Stimulated activated CD4-positive, alpha-beta T cell treated with anti-CD3 and anti-CD28 coated beads, Interleukin-4, amount 100 ng/mL, for 1 hour (primary cell): ENCODE measurements around the gene ALG14.
"Not testable (repeated sequence)": the region's sequence is repeated elsewhere in the genome, so short reads cannot be mapped to it uniquely, and the experiment has no call there.

Source experiments
- DNase-seq: peaks from one replicate; pipeline ENCODE4 v3.0.0-alpha.2; 2020

Gene ALG14

DNA sequence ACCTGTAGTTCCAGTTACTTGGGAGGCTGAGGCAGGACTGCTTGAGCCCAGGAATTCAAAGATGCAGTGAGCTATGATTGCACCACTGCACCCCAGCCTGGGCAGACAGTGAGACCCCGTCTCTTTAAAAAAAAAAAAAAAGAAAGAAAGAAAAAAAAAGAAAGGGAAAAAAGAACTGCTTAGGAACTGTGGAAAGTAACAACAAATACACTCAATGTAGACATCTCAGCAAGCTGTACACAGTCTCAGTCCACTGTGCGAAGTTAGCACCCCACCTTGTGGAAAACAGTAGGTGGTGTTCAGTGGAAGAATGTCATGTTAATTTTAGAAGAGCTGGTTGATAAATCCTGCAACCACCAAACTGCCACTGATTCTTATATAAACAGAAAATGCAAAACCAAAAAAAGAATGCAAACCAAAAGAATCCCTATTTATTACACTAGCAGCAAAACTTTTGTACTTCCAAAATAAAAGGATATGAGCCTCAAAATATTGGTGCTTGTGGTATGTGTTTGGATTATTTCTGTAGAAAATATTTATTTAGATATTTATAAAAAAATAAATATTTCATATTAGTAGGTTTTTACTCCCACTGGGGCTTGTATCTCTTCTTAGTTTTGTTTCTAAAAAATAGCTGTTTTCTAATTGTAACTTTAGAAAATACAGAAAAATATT, 31.1 kb downstream of the ALG14 start:
- DNase-seq: no peak

DNA sequence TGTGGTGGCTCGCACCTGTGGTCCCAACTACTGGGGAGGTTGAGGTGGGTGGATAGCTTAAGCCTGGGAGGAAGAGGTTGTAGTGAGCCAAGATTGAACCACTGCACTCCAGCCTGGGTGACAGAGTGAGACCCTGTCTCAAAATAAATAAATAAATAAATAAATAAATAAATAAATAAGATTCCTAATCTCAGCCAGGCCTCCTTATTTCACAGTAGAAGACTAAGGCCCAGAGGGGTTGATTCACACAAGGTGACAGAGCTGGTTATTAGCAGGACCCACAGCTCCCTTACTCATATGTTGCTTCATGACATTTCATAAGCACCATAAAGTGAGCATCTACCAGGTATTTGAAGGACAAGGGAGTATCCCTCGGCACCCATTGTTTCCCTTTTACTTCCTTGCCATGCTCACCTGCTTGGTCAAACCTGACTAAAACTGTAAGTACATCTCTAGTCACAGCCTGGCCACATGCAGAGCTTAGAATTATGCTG, 32.7 kb downstream of the ALG14 start:
- DNase-seq: no peak

DNA sequence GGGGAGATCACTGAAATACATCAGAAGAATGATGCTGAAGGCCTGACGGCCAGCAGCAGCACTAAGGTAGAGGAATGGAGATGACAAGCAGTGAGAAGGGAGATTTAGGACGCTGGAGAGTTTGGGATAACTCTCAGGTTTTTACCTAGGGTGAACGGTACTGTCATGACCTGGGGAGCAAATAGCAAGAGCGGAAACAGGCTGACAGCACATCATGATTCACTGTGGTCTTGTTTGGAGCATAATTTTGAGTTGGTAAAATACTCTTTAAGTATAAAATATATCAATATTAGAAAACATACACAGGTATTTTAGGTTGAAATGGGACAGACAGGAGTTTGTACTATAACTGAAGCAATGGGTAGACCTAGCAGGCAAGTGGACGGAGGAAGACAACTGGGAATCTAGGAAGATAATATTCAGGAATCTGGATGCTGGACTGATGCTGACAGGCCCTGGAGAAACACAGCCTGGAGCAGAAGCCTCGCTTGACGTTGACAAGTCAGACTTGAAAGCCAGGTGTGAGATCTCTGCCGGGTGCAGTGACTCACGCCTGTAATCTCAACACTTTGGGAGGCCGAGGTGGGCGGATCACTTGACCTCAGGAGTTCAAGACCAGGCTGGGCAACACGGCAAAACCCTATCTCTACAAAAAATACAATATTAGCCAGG, 33.3 kb downstream of the ALG14 start:
- DNase-seq: no peak

DNA sequence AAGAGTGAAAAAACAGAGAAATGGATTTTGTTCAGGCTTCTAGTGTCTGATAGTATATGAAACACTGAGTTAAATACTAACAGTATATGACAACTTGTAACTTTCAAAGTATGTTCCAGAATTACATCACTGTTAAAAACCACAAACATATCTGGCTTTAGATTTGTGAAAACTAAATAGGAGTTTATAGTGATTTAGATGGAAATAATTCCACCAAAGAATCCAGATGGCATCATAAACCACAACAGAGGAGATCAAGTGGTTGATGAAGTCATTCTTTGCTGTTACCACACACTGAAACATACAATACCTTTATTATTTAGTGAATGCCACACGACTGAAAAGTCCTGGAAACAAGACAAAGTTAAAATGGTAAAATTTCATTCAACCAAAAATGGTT, 37.2 kb downstream of the ALG14 start:
- no peak for DNase-seq

DNA sequence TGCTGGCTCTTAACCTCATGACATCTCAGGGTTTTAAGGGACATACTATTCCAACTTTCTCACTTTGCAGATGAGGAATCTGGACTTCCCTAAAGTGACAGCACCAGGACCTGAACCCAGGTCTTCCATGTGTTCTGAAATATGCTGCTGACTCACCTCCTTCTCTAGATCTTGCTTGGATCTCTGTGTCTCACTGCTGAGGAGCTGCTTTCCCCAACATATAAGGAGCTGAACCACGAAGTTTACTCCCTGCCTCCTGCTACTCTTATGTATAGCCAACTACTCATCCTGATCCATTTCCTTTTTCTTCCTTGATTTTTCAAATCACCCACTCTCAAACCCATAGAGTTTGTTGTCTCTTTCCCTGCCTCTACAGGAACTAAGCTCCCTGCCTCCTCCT, 38.2 kb downstream of the ALG14 start:
- no peak for DNase-seq

DNA sequence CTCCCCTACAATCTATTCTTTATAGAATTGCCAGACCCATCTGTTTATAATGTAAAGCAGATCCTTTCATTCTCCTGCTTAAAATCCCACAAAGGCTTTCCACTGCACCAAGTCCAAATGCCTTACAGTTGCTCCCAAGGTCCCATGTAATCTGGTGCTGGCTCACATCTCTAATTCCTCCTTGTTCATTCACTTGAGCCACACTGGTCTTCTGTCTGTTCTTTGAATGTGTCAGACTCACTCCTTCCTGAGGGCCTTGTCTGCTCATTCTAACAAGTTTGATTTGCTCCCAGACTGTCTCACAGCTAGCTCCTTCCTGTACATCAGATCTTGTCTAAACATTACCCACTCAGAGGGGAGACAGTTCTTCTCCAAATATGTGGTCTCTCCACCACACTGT, 38.9 kb downstream of the ALG14 start:
- no peak for DNase-seq

DNA sequence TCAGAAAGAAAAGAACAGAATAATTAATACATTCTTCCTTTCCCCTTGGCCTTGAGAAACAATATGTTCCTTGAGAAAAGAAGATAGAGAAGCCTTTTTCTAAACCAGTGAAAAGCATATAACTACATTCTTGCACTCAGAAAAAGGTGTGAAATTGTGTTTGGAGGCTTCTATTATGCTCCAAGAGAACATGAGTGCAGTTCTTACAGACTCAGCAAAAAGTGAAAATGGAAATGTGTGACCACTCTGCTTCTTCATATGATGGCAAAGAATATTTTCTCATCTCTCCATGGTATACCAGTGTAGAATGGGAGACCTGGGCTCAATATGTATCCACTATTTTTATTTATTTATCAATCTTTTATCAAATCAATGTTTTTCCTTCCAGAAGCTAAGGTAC, 43.2 kb downstream of the ALG14 start:
- no peak for DNase-seq

DNA sequence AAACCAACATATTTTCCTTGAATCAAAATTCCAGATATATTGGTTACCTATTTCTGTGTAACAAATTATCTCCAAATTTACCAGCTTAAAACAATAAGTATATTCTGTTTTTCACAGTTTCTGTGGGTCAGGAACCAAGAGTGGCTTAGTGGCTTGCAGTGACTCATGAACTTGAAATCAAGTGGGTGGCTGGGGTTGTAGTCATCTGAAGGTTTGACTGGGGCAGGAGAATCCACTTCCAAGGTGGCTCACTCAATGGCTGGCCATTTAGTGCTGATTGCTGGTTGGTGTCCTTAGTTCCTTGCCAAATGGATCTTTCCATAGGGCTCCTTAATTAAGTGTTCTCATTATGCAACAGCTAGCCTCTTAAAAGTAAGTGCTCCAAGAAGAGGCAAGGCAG, 43.8 kb downstream of the ALG14 start:
- no peak for DNase-seq

DNA sequence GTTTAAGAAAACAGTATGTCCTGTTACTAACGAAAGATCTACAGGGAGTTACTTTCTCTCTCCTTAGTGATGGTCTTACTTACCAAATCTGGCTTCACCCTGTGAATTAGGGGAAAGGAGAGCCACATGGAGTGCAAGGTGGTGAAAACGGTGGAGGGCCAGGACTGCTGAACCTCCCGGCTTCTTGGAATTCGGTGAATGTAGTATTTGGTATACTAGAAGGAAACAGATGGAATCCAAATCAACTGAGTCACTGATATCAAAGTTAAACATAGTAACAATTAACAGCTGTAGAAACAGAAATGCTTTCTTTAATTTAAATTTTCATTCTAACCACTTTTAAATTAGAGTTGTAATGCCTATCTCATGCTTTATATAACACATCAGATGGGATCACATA, 45.7 kb downstream of the ALG14 start:
- no peak for DNase-seq

DNA sequence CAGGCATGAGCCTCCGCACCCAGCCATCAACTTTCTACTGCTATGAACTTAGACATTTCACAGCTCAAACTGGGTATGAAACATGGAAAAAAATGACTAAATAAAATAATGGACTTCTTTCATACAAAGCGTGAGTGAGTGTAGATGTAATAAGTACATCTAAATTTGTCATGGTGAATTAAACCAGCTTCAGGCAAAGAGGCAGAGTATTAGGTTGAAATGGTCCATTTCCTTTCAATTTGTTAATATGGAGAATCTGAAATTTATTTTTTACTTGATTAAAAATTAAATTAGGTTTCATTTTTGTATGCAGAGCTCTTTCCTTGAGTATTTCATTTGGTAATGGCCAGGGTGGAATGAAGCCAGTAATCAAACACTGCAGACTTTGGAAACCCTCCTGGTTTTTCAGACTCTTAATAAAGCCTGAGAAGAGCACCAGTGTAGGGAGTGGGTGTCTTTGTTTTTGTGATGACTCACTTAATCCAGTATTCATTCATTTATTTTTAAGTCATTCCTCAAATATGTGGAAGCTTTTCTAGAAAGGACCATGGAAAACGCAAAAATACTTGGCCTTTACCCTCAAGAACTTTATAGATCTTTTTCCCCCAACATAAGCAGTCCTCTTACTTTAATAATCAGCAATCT, 49.2 kb downstream of the ALG14 start:
- no peak for DNase-seq

DNA sequence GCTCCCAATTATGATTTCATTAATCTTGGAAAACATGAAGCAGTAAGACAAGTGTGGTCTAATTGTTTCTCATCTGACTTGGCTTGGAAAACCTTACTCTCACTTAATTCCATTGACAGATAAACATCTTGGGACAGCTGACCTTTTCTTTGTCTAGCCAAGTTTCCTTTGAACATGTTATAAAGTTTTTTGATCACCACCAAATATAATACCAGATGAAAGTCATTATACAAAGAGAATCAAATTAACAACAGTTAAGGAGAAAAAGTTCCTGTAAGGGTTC, 50.2 kb downstream of the ALG14 start:
- no peak for DNase-seq

DNA sequence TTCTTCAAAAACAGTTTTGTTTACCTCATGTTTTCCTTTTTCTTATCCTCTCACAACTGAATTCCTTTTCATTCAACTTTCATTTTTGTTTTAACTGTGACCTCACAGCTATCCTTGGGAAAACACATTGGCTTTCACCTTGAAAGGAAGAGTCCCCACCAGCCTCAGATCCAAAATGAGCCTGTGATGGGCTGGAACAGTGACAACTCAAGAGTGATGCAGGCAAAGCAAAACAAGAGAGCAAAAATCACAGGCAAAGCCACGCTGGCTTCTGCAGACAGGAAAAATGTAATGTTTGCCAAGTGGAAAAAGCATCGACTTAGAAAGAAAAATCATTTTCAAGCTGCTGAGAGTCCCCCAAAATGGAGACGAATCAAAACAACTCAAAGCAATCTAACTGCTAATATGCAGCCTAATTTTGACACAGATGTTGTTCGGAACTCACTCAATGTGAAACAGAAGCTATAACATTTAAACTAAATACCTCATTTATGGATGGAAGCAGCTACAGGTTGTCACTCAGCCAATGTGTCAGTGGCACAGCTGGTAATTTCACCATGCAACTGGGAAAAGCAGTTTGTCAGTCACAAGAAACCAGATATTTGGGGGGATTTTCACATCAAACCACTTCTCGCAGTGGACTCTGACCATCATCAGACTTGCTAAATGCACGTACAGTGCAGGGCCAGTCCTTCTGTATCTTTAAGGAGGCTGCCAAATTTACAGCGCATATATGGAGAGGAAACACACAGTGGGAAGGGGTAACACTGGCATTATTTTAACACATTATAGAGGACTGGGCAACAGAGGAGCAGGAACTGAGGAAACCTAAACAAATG, 50.7 kb downstream of the ALG14 start:
- no peak for DNase-seq

DNA sequence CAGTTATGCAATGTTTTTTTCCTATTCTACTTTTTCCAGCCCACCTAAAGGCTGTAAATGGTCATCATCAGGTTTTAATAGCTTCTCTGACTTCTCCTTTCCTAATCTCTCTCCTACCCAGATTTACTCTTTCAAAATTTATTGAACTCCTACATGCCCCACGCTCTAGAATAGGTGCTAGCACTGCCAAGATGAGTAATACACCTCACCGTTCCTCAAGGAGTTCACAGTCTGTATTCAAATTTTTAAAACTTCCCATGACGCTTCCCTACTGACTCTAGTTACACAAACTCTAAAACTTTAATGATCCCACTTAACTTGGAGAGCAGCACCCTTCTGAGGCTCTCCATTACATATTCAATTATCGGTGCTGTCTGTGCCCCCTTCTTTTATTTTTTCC, 51.6 kb downstream of the ALG14 start:
- DNase-seq: no peak

DNA sequence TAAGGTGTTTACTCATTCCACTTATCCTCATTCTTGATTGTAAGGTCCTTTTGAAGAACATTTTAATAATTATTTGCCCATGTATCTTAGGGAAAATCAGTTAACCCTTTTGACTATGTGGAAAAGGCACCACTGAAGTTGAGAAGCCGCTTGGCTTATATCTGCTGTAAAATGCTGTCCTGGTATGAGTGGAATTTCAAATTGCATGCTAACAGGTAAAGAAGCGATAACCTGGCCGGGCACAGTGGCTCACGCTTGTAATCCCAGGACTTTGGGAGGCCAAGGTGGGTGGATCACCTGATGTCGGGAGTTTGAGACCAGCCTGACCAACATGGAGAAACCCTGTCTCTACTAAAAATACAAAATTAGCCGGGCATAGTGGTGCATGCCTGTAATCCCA, 53.3 kb downstream of the ALG14 start:
- DNase-seq: not testable (repeated sequence)

DNA sequence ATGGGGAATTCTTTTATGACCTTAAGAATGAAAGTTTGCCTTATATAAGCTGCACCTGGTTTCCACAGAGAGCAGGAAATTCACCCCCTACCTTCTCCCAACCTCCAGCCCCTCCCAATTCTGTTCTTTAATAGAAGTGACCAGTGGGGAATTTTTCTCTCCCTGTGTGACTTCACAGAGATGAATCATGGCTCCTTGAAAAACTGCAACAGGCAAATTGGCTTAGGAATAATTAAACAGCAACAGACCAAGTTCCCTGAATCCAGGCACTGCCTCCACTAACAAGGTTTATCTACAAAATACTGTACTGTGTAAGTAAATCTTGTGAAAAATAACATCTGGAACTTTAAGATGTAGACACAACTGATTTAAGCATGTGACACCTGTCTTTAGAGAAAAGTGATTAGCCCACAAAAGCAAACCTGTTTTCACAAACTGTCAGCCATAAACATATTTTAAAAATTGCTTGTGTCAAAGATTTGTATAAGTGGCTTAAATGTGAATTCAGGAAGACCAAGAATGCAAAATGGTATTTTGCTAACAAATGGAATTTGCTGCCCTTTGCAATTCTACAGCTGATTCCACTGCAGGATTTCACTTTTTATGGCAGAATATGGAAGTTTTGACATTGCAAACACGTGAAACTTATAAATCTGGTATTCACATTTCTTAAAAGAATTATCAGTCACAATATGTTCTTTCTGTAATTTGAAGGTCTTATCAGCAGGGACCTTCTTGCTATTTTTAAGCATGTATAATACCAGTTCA, 54.0 kb downstream of the ALG14 start:
- no peak for DNase-seq

DNA sequence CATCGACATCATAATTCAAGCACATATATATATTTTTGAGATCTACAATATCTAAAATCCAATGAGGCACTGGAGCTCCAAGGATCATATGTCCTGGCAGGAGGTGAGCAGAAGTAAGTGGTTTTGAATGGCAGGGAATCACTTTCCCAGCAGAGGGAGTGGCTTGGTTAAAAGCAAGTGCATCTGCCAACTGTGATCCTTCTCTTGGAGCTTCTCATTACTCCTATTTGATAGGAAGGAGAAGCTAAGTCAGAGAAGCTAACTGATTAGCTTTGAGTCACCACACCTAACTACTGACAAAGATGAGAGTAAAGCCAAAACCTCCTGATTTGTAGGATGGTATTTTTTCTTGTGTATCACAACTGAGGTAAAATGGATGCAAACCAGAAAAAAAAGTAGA, 55.0 kb downstream of the ALG14 start:
- no peak for DNase-seq

DNA sequence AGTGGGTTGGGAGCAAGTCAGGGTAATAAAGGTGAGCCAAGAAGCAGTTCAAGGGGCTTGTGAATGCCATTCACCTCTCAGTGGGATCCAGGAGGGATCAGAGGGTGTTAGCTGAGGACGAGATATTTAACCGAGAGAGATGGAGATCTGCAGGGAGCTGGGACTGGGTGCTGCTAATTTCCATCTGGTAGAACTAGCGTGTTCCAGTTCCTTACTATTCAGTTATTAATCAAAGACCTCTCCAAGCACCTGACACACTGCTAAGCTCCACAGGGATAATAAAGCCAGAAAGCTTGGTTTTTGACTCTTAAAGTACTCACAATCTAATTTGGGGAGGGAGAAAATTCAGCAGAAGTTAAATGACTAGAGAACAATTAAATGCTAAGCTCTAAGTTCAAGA, 57.7 kb downstream of the ALG14 start:
- DNase-seq: no peak

DNA sequence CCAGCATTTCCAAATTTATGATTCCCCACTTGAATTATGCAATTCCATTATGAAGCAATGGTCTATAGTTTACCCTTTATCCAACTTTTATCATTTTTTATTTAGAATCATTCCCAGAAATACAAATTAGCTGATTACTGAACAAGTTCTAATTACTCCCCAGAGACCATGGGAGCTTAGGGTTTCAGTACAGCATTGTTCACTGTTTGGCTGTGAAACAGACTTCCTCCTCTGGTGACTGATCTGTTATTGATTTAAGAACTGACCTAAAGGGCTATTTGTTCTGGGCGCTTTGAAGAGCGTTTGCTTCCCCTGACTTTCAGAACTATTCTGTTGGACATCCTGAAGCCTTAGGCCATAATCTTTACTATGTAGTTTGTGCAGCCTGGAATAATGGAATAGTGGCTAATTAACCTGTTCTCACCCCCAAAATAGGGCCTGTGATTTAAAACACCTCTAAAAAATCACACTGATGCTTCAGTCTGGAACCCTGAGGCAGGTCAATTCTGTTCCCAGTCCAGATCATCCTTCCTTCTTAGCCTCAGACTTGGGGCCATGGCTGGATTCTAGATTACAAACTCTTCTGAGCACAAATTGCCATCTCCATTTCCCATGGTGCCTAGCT, 58.7 kb downstream of the ALG14 start:
- DNase-seq: no peak

DNA sequence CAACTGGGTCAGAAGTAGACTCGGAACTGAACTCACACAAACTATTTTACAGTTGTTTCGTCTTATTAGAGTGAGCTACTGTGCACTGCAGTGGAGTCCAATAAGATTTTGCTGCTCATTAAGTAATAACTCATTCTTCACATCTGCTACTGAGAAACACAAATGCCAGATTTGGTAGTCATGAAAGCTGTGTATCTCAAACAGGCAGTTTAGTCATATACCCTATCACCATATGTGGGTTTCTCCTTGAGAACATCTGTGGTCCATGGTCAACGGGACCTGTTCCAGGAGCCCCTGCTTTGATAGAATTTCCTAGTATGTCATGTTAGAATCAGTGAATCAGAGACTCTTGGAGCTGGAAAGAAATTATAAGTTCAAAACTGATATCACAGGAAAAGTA, 60.4 kb downstream of the ALG14 start:
- no peak for DNase-seq

DNA sequence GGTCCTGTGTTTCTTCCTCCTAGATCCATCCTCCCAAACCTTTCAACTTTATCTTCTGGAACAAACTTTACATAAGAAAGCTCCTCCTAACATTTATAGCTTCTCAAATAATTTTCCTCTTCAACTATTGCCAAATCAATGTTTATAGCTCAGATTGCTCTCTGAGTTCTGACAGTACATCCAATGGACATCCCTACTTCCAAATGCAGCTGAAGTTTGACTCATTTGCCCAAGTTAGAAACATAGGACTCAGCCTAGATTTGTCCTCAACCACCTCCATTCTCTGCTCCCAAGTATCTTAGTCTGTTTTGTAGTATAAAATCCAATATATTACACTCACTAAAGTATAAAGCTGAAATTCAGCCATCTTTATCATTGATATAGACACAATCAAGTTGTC, 62.6 kb downstream of the ALG14 start:
- DNase-seq: no peak

DNA sequence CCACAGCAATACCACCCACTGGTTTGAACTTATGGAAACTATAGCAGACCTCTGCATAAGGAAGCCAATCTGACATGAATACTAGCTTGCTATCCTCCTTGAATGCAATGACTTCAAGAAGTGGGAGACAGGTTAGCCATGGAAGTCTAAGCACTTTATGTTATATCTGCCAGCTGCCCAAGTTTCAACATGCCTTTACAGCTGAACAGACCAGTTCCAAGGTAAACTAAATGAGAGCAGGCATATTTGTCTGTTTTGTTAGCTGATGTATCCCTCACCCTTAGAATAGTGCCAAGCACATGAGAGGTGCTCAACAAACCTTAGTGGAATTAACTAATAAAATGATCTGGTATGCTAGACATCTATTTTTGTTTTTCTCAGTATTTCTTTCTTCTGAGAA, 65.1 kb downstream of the ALG14 start:
- no peak for DNase-seq

DNA sequence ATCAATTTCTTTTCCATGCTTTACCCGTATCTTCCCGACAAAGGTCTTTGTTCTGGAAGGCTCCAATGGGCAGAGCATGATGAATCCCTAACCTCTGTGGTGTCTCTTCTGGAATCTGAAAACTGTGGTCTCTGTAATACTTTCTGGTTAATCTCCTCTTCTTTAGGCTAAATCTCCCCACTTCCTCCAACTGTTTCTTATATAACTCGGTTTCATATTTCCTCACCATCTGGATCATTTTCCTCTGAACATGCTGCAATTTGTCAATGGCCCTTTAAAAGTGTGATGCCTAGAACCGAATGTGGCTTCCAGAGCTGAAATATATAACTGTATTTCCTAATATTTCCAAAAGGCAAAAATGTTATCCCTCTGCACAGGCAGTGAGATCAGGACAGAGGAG, 66.1 kb downstream of the ALG14 start:
- no peak for DNase-seq
